OCI-LY1 (cell line): ENCODE data around the gene KIAA1549.

Experiments used
- H2AFZ ChIP-seq: fragments of 200-600 bp; sonication (generic), shearing (Covaris generic); 2 replicates; pipeline ENCODE4 v1.6.0; 2014; ENCODE audit warnings: antibody characterized with exemption, mild to moderate bottlenecking, low read length
- H3F3A ChIP-seq: fragments of 200-600 bp; sonication (generic), shearing (Covaris generic); 2 replicates; pipeline ENCODE4 v1.6.0; 2014; ENCODE audit warnings: mild to moderate bottlenecking, antibody characterized with exemption, low read length, moderate library complexity; ENCODE audit not compliant: insufficient read depth
- H3K27ac ChIP-seq: fragments of 200-600 bp; sonication (generic); 2 replicates; pipeline ENCODE4 v1.5.1; 2014; ENCODE audit warnings: low read length, mixed run types, mild to moderate bottlenecking, low read depth; ENCODE audit not compliant: poor library complexity, severe bottlenecking
- H3K27me3 ChIP-seq: fragments of 200-600 bp; sonication (generic); 2 replicates; pipeline ENCODE4 v1.6.0; 2014; ENCODE audit warnings: antibody characterized with exemption, mild to moderate bottlenecking, low read length, moderate library complexity; ENCODE audit not compliant: insufficient read depth
- H3K36me3 ChIP-seq: fragments of 200-600 bp; sonication (generic); 2 replicates; pipeline ENCODE4 v1.6.1; 2014; ENCODE audit warnings: mild to moderate bottlenecking, antibody characterized with exemption, low read length, moderate library complexity, mixed read lengths; ENCODE audit not compliant: insufficient read depth
- H3K4me1 ChIP-seq: fragments of 200-600 bp; sonication (generic); 2 replicates; pipeline ENCODE4 v1.5.1; 2014; ENCODE audit warnings: mild to moderate bottlenecking, low read length, moderate library complexity; ENCODE audit not compliant: insufficient read depth, severe bottlenecking
- H3K4me2 ChIP-seq: fragments of 200-600 bp; sonication (generic), shearing (Covaris generic); 2 replicates; pipeline ENCODE4 v1.6.1; 2014; ENCODE audit warnings: low read length
- H3K4me3 ChIP-seq: fragments of 200-600 bp; sonication (generic); 2 replicates; pipeline ENCODE4 v1.5.1; 2014; ENCODE audit warnings: low read length, low read depth, mild to moderate bottlenecking, mixed read lengths; ENCODE audit not compliant: poor library complexity, severe bottlenecking
- H3K79me2 ChIP-seq: fragments of 200-600 bp; shearing (Covaris generic); 2 replicates; pipeline ENCODE4 v1.6.1; 2016; ENCODE audit warnings: mixed run types, low read length, mixed read lengths; ENCODE audit not compliant: insufficient read depth
- H3K9ac ChIP-seq: fragments of 200-600 bp; sonication (generic), shearing (Covaris generic); 2 replicates; pipeline ENCODE4 v1.6.1; 2014; ENCODE audit warnings: mild to moderate bottlenecking, low read length, mixed read lengths
- H3K9me2 ChIP-seq: fragments of 200-600 bp; sonication (generic), shearing (Covaris generic); 2 replicates; pipeline ENCODE4 v1.6.1; 2014; ENCODE audit warnings: low read depth, mild to moderate bottlenecking, low read length, mixed read lengths
- H3K9me3 ChIP-seq: fragments of 200-600 bp; shearing (Covaris generic); 2 replicates; pipeline ENCODE4 v1.6.1; 2014; ENCODE audit warnings: low read length, mixed read lengths
- H4K20me1 ChIP-seq: fragments of 200-600 bp; sonication (generic), shearing (Covaris generic); 2 replicates; pipeline ENCODE4 v1.6.0; 2016; ENCODE audit warnings: mild to moderate bottlenecking, low read length; ENCODE audit not compliant: insufficient read depth
- CTCF ChIP-seq: fragments of 200-600 bp; sonication (generic), shearing (Covaris generic); IDR thresholded peaks from 2 replicates; pipeline ENCODE4 v1.5.1; 2017; ENCODE audit warnings: mild to moderate bottlenecking, antibody characterized with exemption, low read length, moderate library complexity, mixed read lengths
- EZH2 ChIP-seq: fragments of 200-600 bp; sonication (generic), shearing (Covaris generic); IDR thresholded peaks from 2 replicates; pipeline ENCODE4 v1.8.0; 2017; ENCODE audit warnings: borderline replicate concordance, mixed run types, mild to moderate bottlenecking, antibody characterized with exemption, low read length, moderate library complexity, mixed read lengths

Gene KIAA1549

GRCh38 chr7:138949421-138950088 lies 31.6 kb downstream of the KIAA1549 start:
- Histone ChIP-seq H3K9me3 (no peaks in the 10 kb centered on the region), H3K4me3 (no peak overlapping the region), H3K79me2 (no peaks in the 10 kb centered on the region), H3K9me2 (no peaks in the 10 kb centered on the region), H4K20me1 (no peaks in the 10 kb centered on the region), H3K27ac (no peak overlapping the region), H3K4me2 (no peak overlapping the region), H3K4me1 (no peaks in the 10 kb centered on the region), H3F3A (no peaks in the 10 kb centered on the region), H2AFZ (no peak overlapping the region), H3K9ac (no peak overlapping the region), H3K27me3 (no peaks in the 10 kb centered on the region), H3K36me3 (no peaks in the 10 kb centered on the region)
- TF ChIP-seq EZH2 (no peak), CTCF (no peak)

GRCh38 chr7:138948403-138948802 lies 32.8 kb downstream of the KIAA1549 start:
- Histone ChIP-seq H3K4me3 (no peak overlapping the region), H3K79me2 (no peaks in the 10 kb centered on the region), H3K9me2 (no peaks in the 10 kb centered on the region), H4K20me1 (no peaks in the 10 kb centered on the region), H3K4me2 (no peak overlapping the region), H3K9me3 (no peaks in the 10 kb centered on the region), H3K27ac (no peak overlapping the region), H3K9ac (no peak overlapping the region), H3K36me3 (no peaks in the 10 kb centered on the region), H3K27me3 (no peaks in the 10 kb centered on the region), H2AFZ (no peak overlapping the region), H3F3A (no peaks in the 10 kb centered on the region), H3K4me1 (no peaks in the 10 kb centered on the region)
- TF ChIP-seq CTCF (no peak), EZH2 (no peak)

GRCh38 chr7:138945821-138946220 lies 35.4 kb downstream of the KIAA1549 start:
- H3K9ac ChIP-seq: no peak overlapping the region
- H2AFZ ChIP-seq: no peak overlapping the region
- H3K27me3 ChIP-seq: no peaks in the 10 kb centered on the region
- H3K79me2 ChIP-seq: no peaks in the 10 kb centered on the region
- no peaks in the 10 kb centered on the region for H3K4me1 ChIP-seq
- H3K9me3 ChIP-seq: no peaks in the 10 kb centered on the region
- no peak overlapping the region for H3K4me2 ChIP-seq
- H3K27ac ChIP-seq: no peak overlapping the region
- H3K36me3 ChIP-seq: no peaks in the 10 kb centered on the region
- no peaks in the 10 kb centered on the region for H3F3A ChIP-seq
- no peak overlapping the region for H3K4me3 ChIP-seq
- TF ChIP-seq CTCF (no peak), EZH2 (no peak)
- H3K9me2 ChIP-seq: no peaks in the 10 kb centered on the region
- H4K20me1 ChIP-seq: no peaks in the 10 kb centered on the region
